ENCODE results near the gene HIC1.
A peak's percentile ranks its signal among the peaks of the same experiment; 100 is the strongest.

The HIC1 gene

DNA sequence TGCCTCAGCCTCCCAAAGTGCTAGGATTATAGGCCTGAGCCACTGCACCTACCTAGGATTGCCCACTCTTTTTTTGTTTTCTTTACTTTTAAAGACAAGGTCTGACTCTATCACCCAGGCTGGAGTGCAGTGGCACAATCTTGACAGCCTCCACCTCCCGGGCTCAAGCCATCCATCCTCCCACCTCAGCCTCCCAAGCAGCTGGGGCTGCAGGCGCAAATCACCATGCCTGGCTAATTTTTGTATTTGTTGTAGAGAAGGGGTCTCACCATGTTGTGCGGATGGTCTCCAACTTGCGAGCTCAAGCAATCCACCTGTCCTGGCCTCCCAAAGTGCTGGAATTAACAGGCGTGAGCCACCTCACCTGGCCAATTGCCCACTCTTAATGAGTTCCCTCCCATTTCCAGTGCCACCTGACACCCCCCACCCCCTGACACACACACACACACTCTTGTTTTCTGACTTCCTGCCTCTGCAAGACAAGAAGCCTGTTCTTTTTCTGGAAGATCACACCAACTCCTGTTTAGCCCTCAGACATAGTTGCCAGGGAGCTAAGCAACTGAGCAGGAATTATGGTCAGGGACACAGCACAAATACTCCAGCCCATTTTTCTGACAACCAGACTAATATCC is 10.5 kb upstream of the HIC1 start:
- DNase-seq (ENCODE audit: low spot score): no peak

DNA sequence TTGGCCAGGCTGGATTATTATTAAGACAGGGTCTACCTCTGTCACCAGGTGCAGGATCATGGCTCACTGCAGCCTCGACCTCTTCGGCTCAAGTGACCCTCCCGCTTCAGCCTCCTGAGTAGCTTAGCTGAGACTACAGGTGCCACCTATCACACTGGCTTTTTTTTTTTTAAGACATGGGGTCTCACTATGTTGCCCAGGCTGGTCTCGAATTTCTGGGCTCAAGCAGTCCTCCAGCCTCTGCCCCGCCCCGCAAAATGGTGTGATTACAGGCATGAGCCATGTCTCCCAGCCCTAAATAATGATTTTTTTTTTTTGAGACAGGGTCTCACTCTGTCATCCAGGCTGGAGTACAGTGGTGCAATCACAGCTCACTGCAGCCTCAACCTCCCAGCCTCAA is 7.3 kb upstream of the HIC1 start:
- DNase-seq (ENCODE audit: low spot score): no peak

GRCh38 chr17:2048805-2049204 is 6.1 kb upstream of the HIC1 start:
- DNase-seq (ENCODE audit: low spot score): no peak

DNA sequence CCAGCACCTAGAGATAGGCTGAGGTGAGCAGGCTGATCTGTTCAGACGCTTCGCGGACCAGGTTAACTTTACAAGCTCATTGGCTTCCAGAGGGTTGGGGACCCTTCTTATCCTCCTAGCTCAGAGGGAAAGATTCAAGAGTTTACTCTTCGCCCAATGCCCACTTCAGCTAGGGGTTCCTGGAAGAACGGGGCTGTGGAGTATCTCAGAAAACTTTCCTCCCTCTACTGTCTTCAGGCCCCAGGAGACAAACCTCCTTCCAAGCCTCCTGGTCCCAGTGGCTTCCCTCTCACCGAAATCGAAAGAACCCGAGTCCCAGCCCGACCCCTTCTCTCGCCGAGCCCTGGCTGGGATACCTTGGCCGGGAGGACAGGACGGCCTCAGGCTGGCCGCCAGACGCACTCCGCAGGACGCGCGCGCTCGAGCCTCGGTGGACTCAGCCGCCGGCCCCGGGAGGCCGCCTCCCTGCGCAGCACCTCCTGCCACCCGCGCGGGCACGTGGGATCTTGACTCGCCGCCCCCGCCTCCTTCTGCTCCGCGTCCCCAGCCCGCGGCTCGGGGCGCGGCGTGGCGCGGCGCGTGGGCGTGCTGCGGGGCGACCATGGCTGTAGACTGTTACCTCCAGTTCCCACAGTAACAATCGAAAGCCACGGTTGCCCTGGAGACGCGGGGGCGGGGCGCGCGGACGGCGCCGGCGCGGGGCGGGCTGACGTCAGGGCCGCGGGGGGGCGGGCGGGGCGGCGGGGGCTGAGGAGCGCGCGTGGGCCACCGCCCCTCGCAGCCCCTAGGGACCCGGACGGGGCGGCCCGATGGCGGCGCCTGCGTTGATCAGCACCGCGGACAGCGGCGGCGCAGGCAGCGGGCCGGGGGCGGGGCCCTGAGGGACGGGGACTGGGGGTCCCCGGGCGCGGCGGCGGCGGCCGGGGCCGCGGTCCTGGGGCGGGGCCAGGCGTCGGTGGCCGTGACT is 5.3 kb upstream of the HIC1 start:
- DNase-seq (ENCODE audit: low spot score): peak; percentile 77

DNA sequence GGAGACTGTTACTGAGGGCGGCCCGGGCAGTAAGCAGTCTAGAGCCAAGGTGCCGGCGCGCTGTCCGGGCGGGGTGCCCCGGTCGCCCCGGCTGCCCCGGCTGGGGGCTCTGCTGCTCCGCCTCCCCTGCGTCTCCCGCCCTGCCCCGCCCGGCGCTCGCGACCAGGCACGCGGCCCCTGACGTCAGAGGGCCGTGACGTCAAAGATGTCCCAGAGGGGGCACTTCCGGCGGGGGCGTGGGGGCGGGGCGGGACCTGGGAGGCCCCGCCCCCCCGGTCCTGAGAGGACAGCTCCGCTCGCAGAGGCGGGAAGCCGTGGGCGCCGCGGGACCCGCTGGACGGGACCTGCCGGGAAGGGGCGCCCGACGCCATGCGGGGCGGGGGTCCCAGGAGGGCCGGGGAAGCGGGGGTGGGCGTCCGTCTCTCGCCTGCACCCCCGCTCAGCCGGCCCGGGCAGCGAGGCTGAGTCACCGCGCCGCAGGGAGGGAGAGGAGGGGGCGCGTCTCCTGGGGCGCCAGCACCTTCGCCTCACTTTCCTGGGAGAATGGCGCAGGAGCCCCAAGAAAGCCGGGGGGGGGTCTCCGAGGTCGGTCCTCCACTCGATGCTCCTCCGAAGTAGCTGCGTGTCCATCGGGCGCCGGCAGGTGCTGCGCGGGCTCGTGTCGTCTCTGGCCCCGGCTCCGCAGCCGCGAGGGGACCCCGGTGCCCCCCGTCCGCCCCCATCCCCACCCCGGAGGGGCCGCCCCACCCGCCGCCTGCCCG is 4.4 kb upstream of the HIC1 start:
- DNase-seq (ENCODE audit: low spot score): no peak

DNA sequence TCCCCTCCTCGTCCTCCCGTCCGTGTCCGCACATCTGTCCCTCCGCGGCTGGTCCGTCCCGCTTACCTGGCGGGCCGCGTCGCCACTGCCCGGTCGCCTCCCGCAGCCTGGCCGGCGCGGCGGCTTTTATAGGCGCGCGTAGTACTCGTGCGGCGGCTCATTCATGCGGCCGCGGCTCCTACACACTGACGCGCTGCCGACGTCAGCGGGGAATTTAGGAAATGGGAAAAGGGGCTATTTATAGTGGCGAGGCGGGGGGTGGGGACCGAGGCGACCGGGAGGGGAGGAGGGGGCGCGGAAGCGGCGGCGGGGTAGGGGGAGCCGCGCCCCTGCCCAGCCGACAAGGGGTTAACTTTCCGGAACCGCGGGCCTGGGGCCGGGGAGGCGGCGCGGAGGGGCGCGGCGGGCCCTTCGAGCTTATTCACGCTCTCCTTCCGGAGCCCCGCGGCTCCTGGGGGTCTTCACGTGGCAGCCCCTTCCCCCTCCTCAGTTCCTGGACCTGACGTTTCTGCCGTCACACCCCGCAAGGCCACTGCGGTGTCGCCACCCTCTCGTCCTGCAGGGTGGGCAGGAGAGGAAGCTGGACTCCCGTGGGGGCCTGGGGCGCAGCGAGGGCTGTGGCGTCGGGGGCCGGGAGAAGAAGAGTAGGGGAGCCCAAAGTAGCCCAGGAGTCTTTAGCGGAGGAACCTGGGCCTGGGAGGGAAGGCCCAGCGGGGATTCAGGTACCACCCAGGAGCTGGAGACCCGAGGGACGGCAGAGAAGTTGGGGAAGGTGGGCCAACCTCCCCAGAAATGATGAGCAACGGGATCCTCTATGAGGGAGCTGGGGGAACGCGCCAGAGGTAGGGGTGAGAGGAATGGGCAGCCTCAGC is 3.6 kb upstream of the HIC1 start:
- DNase-seq (ENCODE audit: low spot score): no peak

- DNase-seq (ENCODE audit: low spot score): no peak
Measured at GRCh38 chr17:2051933-2052559, 2.9 kb upstream of the HIC1 start.

DNA sequence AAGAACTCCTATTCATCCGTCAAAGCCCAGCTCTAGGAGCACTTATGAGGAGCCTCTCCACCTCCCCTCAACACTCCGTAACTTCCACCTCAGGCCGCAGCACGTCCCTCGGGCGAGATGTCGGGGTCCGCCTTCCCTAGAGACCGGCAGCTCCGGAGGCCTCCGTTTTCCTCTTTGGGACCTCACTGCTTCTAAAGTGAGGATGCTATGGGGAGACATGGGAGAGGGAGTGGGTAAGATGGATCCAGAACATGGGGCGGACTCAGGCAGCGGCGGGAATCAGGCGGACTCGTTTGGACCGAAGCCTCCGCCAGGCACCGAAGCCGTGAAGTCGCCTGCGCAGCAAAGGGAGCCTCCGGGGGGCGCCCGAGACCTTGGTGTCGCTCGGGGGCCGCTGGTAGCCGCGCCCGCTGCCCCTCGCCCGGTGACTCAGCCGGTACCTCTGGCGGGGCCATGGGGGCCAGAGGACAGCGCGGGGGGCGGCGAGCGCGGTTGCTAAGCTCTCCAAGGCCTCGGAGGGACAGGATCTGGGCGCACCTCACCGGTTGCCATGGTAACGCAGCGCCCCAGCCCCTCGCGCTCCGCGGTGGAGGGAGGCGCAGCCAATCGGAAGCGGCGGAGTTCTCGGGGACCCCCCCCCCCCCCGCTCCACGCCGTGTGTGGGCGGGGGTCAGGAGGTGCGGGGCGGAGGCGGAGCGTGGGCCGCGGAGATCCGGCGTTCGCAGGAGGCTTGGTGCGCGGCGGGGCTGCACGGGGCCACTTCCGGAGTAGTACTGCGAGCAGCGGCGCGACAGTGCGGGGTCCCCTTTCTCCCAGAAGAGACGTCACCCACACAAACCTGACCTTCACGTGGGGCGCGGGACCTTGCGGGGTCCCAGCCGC is 1.3 kb upstream of the HIC1 start:
- peak; percentile 70 for DNase-seq (ENCODE audit: low spot score)

DNA sequence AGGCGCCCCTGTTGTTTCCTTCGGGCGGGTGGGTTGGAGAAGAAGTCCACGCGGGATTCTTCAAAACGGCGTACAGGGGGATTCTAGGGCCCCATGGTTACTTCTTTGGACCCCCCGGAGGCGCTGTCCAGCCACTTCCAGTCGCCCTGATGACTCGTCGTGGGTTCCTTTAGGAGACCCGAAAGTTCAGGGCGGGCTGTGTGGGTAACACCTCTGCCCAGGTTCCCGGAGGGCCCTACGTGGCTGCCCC is 716 bp upstream of the HIC1 start:
- no peak for DNase-seq (ENCODE audit: low spot score)

- no peak for DNase-seq (ENCODE audit: low spot score)
Measured at GRCh38 chr17:2055292-2056205, 646 bp downstream of the HIC1 start.

GRCh38 chr17:2056206-2057174 is 1.6 kb downstream of the HIC1 start:
- DNase-seq (ENCODE audit: low spot score): no peak

DNA sequence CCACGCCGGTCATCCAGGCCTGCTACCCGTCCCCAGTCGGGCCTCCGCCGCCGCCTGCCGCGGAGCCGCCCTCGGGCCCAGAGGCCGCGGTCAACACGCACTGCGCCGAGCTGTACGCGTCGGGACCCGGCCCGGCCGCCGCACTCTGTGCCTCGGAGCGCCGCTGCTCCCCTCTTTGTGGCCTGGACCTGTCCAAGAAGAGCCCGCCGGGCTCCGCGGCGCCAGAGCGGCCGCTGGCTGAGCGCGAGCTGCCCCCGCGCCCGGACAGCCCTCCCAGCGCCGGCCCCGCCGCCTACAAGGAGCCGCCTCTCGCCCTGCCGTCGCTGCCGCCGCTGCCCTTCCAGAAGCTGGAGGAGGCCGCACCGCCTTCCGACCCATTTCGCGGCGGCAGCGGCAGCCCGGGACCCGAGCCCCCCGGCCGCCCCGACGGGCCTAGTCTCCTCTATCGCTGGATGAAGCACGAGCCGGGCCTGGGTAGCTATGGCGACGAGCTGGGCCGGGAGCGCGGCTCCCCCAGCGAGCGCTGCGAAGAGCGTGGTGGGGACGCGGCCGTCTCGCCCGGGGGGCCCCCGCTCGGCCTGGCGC is 2.4 kb downstream of the HIC1 start:
- DNase-seq (ENCODE audit: low spot score): no peak

DNA sequence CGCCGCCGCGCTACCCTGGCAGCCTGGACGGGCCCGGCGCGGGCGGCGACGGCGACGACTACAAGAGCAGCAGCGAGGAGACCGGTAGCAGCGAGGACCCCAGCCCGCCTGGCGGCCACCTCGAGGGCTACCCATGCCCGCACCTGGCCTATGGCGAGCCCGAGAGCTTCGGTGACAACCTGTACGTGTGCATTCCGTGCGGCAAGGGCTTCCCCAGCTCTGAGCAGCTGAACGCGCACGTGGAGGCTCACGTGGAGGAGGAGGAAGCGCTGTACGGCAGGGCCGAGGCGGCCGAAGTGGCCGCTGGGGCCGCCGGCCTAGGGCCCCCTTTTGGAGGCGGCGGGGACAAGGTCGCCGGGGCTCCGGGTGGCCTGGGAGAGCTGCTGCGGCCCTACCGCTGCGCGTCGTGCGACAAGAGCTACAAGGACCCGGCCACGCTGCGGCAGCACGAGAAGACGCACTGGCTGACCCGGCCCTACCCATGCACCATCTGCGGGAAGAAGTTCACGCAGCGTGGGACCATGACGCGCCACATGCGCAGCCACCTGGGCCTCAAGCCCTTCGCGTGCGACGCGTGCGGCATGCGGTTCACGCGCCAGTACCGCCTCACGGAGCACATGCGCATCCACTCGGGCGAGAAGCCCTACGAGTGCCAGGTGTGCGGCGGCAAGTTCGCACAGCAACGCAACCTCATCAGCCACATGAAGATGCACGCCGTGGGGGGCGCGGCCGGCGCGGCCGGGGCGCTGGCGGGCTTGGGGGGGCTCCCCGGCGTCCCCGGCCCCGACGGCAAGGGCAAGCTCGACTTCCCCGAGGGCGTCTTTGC is 3.1 kb downstream of the HIC1 start:
- DNase-seq (ENCODE audit: low spot score): no peak

GRCh38 chr17:2058586-2059546 is 4.0 kb downstream of the HIC1 start:
- DNase-seq (ENCODE audit: low spot score): peak; percentile 64

DNA sequence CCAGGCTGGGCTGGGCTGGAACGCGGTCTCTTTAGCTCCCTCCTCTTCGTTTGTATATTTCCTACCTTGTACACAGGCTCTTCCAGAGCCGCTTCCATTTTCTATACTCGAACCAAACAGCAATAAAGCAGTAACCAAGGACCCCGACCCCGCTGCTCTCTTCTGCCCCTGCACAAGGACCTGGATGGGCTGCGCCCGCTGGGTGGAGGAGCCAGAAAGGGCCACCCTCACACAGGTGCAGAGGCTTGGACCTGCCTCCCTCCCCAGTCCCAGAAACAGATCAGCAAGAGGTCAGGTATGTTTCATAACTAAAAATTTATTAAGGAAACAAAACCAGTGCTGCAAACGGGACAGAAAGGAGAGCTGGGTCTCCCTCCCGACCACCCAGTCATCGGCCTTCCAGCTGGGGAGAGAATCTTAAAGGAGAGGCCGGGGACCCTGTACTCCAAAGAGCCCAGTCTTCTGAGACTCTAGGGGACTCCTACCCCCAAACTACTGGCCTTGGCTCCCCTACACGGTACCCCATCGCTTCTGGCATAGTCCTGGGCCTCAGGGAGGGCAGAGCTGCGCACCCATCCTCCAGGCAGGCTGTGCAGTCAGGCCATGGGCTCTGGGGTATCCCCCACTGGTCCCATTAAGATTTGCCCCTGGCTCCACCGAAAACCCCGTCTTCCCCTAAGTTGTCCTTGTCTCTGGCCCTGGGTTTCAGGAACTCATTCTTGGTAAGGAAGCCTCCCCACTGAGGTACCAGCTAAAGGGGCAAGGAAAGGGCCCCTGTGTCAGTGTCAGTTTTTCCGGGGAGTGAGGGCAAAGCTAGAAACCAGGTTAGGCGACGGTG is 4.9 kb downstream of the HIC1 start:
- no peak for DNase-seq (ENCODE audit: low spot score)

Data from Ammon's horn (tissue), 1 donor.